ENCODE measurements around the gene LAMC2. TPM values are rescaled to one million over a fixed set of nuclear protein-coding genes. Genes with fewer than 3 reads are reported as not detected.

LAMC2 gene
- total RNA-seq, 1 experiment from 2014 or later, result 642 TPM

GRCh38 chr1:183173828-183174227, 12.2 kb upstream of the LAMC2 start:
- TF ChIP-seq CTCF (IDR thresholded peaks at IDR 0.05; ENCODE audit: unreplicated experiment), result no peak
- peaks cover 5% of the 10 kb centered on the region for H3K9me3 Mint-ChIP-seq (ENCODE audit: low read depth, unreplicated experiment)
- H3K27ac Mint-ChIP-seq (ENCODE audit: unreplicated experiment), result no peak overlapping the region
- no peaks in the 10 kb centered on the region for H3K27me3 Mint-ChIP-seq (ENCODE audit: unreplicated experiment)
- no peaks in the 10 kb centered on the region for H3K36me3 Mint-ChIP-seq (ENCODE audit: insufficient read depth, unreplicated experiment)
- DNase-seq, result no peak
- CTCF ChIA-PET, result no interaction called here
- intact Hi-C loops (cut with micrococcal nuclease; ENCODE audit: unreplicated experiment), result no loop called here
- no peak overlapping the region for H3K4me3 Mint-ChIP-seq (ENCODE audit: low read depth, unreplicated experiment)
- no TSS peak for BruUV-seq (replicated peaks)
- H3K4me1 Mint-ChIP-seq (ENCODE audit: low read depth, unreplicated experiment), result peaks cover 43% of the 10 kb centered on the region

DNA sequence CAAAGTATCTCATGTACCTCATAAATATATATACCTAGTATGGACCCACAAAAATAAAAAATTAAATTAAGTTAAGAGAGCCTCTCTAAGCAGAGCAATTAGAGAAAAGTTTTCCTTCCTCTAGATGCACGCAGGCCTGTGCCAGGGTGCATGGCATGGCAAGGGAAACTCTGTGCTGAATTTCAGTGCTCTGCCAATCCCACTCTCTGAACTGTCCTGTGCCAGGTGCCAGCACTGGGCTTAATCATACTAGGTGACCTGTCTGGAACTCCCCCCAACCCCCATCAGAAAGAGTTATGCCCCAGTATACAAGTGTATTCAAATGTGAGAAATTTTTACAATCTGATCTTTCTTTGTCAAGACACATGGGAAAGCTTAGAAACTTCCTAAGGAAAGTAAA, 10.4 kb upstream of the LAMC2 start:
- DNase-seq, result no peak
- no peak overlapping the region for H3K4me3 Mint-ChIP-seq (ENCODE audit: low read depth, unreplicated experiment)
- no peak for TF ChIP-seq CTCF (IDR thresholded peaks at IDR 0.05; ENCODE audit: unreplicated experiment)
- H3K27me3 Mint-ChIP-seq (ENCODE audit: unreplicated experiment), result no peaks in the 10 kb centered on the region
- intact Hi-C loops (cut with micrococcal nuclease; ENCODE audit: unreplicated experiment), result no loop called here
- peaks cover 61% of the 10 kb centered on the region for H3K4me1 Mint-ChIP-seq (ENCODE audit: low read depth, unreplicated experiment)
- peak overlapping the region; percentile 57 for H3K27ac Mint-ChIP-seq (ENCODE audit: unreplicated experiment)
- H3K9me3 Mint-ChIP-seq (ENCODE audit: low read depth, unreplicated experiment), result peaks cover 4% of the 10 kb centered on the region
- no TSS peak for BruUV-seq (replicated peaks)
- CTCF ChIA-PET, result no interaction called here
- H3K36me3 Mint-ChIP-seq (ENCODE audit: insufficient read depth, unreplicated experiment), result peaks cover 11% of the 10 kb centered on the region

DNA sequence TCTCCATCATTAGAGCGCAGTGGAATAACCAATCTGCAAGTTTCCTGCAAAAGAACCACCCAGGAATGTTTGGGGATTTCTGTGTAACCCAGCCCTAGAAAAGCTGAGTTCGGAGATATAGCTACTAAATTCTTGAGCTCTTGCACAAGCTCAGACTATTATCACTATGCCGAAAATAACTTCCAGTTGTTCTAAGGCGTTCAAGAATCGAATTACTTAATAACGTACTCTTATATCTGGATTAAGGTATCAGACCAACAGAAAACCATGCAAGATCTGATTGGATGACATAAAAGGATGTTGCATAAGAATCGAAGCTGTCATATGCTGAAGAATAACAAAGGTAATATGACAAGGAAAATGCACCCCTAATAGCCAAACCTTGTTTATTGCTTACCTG, 7.5 kb upstream of the LAMC2 start:
- Mint-ChIP-seq H3K4me1 (ENCODE audit: low read depth, unreplicated experiment) (peaks cover 64% of the 10 kb centered on the region), H3K9me3 (ENCODE audit: low read depth, unreplicated experiment) (peaks cover 4% of the 10 kb centered on the region), H3K27me3 (ENCODE audit: unreplicated experiment) (no peaks in the 10 kb centered on the region), H3K27ac (ENCODE audit: unreplicated experiment) (peak overlapping the region; percentile 93), H3K36me3 (ENCODE audit: insufficient read depth, unreplicated experiment) (peaks cover 28% of the 10 kb centered on the region), H3K4me3 (ENCODE audit: low read depth, unreplicated experiment) (no peak overlapping the region)
- CTCF ChIA-PET, result no interaction called here
- no peak for TF ChIP-seq CTCF (IDR thresholded peaks at IDR 0.05; ENCODE audit: unreplicated experiment)
- BruUV-seq (replicated peaks), result no TSS peak
- intact Hi-C loops (cut with micrococcal nuclease; ENCODE audit: unreplicated experiment), result no loop called here
- DNase-seq, result no peak

DNA sequence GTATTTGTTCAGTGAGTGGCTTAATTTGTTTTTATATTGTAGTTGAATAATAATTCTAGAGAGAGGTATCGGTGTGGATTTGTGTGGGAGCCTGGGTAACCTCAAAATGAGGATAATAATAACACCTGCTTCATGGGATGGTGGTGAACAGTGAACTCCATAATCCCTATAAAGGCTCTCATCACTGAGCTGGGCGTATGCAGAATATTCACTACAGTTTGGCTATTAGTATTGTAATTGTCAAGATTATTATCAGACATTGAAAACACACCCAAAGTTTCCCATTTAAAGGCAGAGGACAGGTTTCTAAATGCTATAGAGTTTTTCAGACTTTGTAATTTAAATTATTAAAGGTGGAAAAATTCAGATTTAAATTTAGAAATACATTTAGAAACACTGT, 7.0 kb upstream of the LAMC2 start:
- BruUV-seq (replicated peaks), result no TSS peak
- H3K4me3 Mint-ChIP-seq (ENCODE audit: low read depth, unreplicated experiment), result no peak overlapping the region
- no peak for TF ChIP-seq CTCF (IDR thresholded peaks at IDR 0.05; ENCODE audit: unreplicated experiment)
- H3K9me3 Mint-ChIP-seq (ENCODE audit: low read depth, unreplicated experiment), result peaks cover 4% of the 10 kb centered on the region
- H3K27ac Mint-ChIP-seq (ENCODE audit: unreplicated experiment), result peak overlapping the region; percentile 93
- H3K36me3 Mint-ChIP-seq (ENCODE audit: insufficient read depth, unreplicated experiment), result peaks cover 30% of the 10 kb centered on the region
- no peak for DNase-seq
- CTCF ChIA-PET, result no interaction called here
- H3K27me3 Mint-ChIP-seq (ENCODE audit: unreplicated experiment), result no peaks in the 10 kb centered on the region
- intact Hi-C loops (cut with micrococcal nuclease; ENCODE audit: unreplicated experiment), result no loop called here
- H3K4me1 Mint-ChIP-seq (ENCODE audit: low read depth, unreplicated experiment), result peaks cover 69% of the 10 kb centered on the region
